Mucosa of descending colon (tissue), 3 donors: Measurements from ENCODE around the gene ANAPC2. TPM values are rescaled to one million over a fixed set of nuclear protein-coding genes. Genes with fewer than 3 reads are reported as not detected.

Experiments
- ATAC-seq: fragments of 200-7000 bp; cut with Tn5 transposase; one replicate; pipeline ENCODE4 v1.9.1; 2020; ENCODE audit warnings: mild to moderate bottlenecking, moderate library complexity
- DNase-seq, 3 donors: peaks; one replicate each; pipeline ENCODE4 v3.0.0-alpha.2; 2020
- H3K36me3 ChIP-seq: fragments of 200-600 bp; one replicate; pipeline ENCODE4 v1.8.0; 2021; ENCODE audit warnings: low read depth, mild to moderate bottlenecking
- H3K4me1 ChIP-seq: fragments of 200-600 bp; one replicate; pipeline ENCODE4 v1.8.0; 2021; ENCODE audit warnings: low read depth, mild to moderate bottlenecking
- H3K4me3 ChIP-seq: fragments of 200-600 bp; one replicate; pipeline ENCODE4 v1.8.0; 2021; ENCODE audit warnings: mild to moderate bottlenecking
- H3K9me3 ChIP-seq: fragments of 200-600 bp; one replicate; pipeline ENCODE4 v1.8.0; 2021; ENCODE audit warnings: mild to moderate bottlenecking
- intact Hi-C, 2 donors: fragments of 100-400 bp; cut with DNase I in 1 of 2; cut with micrococcal nuclease in 1 of 2; formaldehyde crosslinking; loops; one replicate each; pipeline versions ENCODE4 v1.11.0 to v1.11.1; 2022; cut with DNase I, micrococcal nuclease
- total RNA-seq, 3 donors: library from RNA; stranded (reverse); fragmentation: NEBNext Ultra II Directional in 2 of 3; extraction: Animal tissue kit (Norgen Biotek cat#: 25700) in 2 of 3; gene quantifications; one replicate each; pipeline versions ENCODE4 v1.2.1 to v1.2.4, GENCODE V29; 2021 to 2023
- TF ChIP-seq, protein P1 (sequence below): fragments of 200-600 bp; IDR thresholded peaks from one replicate; pipeline ENCODE4 v1.8.0; 2022; ENCODE audit warnings: antibody characterized with exemption, mild to moderate bottlenecking
- donor health status: DM: no; HTN: no; CAD: no; lungs with moderate emphysema.
- donor health status: DM: no; HTN: no; CAD: no.
- donor health status: DM: no; HTN: yes; CAD: no.

The ANAPC2 gene
- total RNA-seq, 3 donors from 2014 or later, result 60.8 to 65.9 (median 61.7) TPM

DNA sequence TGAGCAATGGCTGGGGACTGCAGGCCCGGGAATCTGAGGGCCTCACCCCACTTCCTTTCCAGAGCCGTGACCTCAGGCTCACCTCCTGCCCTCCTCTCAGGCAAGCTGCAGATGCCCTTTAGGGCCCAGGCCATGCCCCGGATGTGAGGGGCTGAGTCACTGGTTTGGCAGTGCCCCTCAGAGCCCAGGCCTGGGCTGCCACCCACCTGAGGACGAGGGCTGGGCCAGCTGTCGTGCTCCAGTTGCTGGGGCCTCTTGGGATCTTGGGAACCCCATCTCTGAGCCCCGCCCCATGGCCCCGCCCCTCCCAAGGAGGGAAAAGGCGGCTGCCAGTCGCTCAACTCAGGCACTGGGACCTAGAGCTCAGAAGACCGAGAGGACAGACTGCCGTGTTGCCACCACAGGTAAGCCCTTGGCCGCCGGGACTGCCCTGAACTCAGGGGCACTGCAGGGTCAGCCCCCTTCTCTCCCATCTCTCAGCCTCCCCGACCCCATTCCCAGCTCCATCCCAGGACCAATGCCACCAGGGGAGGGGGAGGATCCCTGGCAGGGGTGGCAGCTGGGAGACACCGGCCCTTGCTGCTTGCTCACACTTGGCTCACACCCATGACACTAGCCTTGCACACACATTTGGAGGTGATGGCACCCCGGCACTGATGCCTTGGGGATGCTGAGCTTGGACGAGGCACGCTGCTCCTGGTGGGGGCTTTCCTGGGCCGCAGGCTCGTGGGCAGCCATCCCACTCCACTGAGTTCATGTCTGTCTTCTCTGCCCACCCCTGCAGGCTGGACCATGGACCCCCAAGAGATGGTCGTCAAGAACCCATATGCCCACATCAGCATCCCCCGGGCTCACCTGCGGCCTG, 36.7 kb upstream of the ANAPC2 start, which contains the start of gene CYSRT1:
CYSRT1 (plus strand) TSS at position 345 of the 865 bp plus-strand sequence; CDS start at position 793, 448 bp downstream.
- Histone ChIP-seq H3K4me3 (no peak within 1 kb of the TSS), H3K9me3 (no peaks in the 10 kb centered on the region), H3K36me3 (no peaks in the 10 kb centered on the region), H3K4me1 (peaks cover 41% of the 10 kb centered on the region)
- TF ChIP-seq, protein P1, sequence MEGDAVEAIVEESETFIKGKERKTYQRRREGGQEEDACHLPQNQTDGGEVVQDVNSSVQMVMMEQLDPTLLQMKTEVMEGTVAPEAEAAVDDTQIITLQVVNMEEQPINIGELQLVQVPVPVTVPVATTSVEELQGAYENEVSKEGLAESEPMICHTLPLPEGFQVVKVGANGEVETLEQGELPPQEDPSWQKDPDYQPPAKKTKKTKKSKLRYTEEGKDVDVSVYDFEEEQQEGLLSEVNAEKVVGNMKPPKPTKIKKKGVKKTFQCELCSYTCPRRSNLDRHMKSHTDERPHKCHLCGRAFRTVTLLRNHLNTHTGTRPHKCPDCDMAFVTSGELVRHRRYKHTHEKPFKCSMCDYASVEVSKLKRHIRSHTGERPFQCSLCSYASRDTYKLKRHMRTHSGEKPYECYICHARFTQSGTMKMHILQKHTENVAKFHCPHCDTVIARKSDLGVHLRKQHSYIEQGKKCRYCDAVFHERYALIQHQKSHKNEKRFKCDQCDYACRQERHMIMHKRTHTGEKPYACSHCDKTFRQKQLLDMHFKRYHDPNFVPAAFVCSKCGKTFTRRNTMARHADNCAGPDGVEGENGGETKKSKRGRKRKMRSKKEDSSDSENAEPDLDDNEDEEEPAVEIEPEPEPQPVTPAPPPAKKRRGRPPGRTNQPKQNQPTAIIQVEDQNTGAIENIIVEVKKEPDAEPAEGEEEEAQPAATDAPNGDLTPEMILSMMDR, result no peak
- DNase-seq, result peak in 2 of 3 donors; percentile 38 to 63
- ATAC-seq, result no peak
- intact Hi-C loops, result no loop called here

DNA sequence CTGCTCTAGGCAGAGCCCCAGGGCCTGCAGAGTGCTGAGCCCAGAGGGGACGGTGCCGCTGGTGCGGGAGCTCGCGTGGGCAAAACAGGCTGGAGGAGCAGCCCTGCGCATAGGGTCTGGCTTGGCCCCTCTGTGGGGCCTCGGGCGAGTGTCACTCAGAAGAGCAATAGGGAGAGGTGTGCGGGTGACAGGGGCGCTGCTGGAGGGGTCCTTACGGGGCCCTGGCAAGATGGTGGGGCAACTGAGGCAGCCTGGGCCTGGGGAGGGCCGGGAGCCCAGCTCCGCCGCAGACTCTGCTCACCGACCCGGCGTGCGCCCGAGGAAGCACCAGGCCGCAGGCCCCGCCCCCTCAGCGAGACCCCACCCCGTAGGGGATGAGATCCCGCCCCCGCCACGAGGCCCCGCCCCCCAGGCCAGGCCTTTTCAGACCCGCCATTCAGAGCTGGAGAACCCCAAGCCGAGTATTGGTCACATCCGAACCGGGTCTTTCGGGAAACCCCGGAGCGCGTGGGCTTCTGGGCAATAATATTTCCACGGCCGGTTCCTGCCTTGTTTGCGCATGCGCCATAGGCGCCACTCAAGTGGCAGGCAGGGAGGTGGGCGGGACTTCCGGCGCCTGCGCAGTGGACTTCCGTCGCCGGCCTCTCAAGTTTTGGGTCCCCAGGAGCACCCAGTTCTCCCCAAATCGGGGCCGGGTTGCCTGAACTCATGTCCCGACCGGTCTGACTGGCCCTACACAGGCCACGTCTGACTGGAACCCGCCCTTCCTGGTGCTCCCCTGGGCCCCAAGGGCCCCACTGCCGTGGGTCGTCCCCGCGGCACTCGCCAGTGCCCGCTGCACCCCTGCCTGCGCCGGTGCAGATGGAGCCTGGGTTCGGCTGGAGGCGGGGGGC, 35.0 kb upstream of the ANAPC2 start:
- peak; percentile 97 to 98 (median 97) for DNase-seq
- intact Hi-C loops, result no loop called here
- Histone ChIP-seq H3K9me3 (no peaks in the 10 kb centered on the region), H3K36me3 (no peaks in the 10 kb centered on the region), H3K4me3 (peak overlapping the region; percentile 42), H3K4me1 (peaks cover 39% of the 10 kb centered on the region)
- ATAC-seq, result peak; percentile 85
- TF ChIP-seq, protein P1, result no peak

DNA sequence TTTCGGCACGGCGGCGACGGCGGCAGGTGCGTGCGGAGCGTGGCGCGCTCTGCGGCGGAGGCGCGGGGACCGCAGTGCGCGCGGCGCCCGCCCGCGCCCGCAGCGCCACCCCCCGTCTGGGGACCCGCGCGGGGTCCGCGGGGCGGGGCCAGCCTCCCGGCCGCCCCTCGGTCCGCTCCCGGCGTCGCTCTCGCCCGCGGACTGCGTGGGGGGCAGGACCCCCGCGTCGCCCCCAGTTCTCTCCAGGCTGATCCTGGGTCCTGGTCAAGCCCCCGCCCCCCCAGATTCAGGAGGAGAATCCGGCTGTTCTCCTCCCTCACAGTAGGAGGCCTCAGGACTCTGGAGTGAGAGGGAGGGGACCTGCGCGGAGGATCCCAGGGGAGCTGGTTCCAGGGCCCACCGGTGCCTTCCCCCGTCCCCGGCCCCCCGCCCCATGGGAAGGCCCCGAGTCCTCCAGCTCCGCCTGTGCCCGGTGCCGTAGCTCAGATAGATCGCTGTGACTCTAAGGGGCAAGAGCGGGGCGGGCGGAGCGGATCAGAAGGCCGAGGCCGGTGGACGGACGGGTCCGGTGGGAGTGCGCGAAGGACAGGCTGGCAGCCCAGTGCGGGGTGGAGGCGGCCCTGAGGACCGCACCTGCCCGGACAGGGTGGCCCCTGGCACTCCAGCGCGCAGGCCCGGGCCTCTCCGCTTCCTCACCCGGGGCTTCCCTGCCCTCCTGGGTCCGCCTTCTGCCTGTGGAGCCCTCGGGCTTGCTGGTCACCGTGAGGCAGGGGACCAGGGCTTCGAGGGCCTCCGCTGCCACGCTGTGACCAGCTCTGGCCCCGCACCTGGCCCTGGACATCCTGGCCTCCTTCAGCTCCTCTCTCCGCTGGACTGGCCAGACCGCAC, 34.1 kb upstream of the ANAPC2 start, which contains the start of gene RNF208:
RNF208 (minus strand) TSS at position 51 of the 888 bp plus-strand sequence. CDS start 1,028 bp downstream, outside the sequence.
- ATAC-seq (peak; percentile 19), DNase-seq (peak in 2 of 3 donors; percentile 38 to 74)
- H3K4me3 ChIP-seq, result peak within 1 kb of the TSS; percentile 42
- TF ChIP-seq, protein P1, result no peak
- peaks cover 37% of the 10 kb centered on the region for H3K4me1 ChIP-seq
- no peaks in the 10 kb centered on the region for H3K9me3 ChIP-seq
- intact Hi-C loops, result no loop called here
- no peaks in the 10 kb centered on the region for H3K36me3 ChIP-seq

DNA sequence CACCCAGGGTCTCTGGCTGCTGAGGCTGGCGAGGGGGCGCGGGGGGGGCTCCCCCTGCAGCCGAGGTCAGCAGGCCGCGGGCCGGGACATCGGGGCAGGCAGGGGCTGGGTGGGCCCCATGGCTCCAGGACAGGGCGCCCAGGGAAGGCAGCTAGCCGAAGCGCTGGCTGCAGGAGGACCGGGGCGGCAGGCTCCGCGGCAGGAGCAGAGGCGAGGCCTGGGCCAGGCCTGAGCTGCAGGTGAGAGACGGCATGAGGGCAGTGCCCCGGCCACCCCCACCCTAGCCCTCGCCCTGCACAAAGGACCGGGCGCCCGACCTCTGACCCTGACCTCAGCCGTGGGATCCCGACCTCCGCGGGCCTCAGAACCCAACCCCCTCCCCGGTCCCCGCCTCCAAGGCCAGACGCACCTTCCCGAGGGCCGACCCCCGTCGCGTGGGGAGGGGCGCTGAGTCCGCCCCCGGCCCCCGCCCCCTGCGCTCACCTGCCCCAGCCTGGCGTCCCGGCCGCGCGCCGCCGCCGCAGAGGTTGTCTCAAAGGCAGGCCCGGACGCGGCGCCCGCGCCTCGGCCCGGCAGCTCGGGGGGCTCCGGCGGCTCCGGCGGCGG, 33.2 kb upstream of the ANAPC2 start:
- H3K9me3 ChIP-seq, result no peaks in the 10 kb centered on the region
- peak in 2 of 3 donors; percentile 35 to 68 for DNase-seq
- H3K4me1 ChIP-seq, result peaks cover 29% of the 10 kb centered on the region
- intact Hi-C loops, result no loop called here
- no peak overlapping the region for H3K4me3 ChIP-seq
- TF ChIP-seq, protein P1, result no peak
- no peaks in the 10 kb centered on the region for H3K36me3 ChIP-seq
- no peak for ATAC-seq
